GM18517 (cell line): ENCODE data around the gene SLC41A1.
"Not testable (repeated sequence)": the region's sequence is repeated elsewhere in the genome, so short reads cannot be mapped to it uniquely, and the experiment has no call there.

Experiments
- ATAC-seq: cut with Tn5 transposase; IDR thresholded peaks from one replicate; pipeline ENCODE4 v1.9.1; 2021; ENCODE audit warnings: mild to moderate bottlenecking, moderate library complexity; ENCODE audit not compliant: unreplicated experiment

Gene SLC41A1

DNA sequence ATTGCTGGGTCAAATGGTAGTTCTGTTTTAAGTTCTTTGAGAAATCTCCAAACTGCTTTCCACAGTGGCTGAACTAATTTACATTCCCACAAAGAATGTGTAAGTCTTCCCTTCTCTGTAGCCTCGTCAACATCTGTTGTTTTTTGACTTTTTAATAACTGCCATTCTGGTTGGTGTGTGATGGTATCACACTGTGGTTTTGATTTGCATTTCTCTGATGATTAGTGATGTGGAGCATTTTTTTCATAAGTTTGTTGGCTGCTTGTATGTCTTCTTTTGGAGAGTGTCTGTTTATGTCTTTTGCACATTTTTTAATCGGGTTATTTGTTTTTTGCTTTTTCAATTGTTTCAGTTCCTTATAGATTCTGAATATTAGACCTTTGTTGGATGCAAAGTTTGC lies 10.3 kb upstream of the SLC41A1 start:
- not testable (repeated sequence) for ATAC-seq

DNA sequence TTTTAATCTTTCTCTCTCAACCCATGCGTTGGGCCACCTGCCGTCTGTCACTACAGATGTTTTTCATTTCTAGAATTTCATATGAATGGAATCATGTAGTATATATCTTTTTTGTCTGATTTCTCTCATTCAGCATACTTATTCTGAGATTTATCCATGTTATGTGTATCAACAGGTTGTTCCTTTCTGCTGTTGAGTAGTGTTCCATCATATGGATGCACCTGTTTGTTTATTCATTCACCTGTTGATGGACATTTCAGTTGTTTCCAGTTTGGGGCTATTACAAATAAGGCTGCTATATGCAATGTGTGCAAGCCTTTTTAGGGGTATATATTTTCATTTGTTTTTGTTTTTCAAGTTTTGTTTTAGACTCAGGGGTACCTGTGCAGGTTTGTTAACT lies 9.4 kb upstream of the SLC41A1 start:
- ATAC-seq, result no peak

- no peak for ATAC-seq
Measured at GRCh38 chr1:205817988-205818387, 5.0 kb upstream of the SLC41A1 start.

GRCh38 chr1:205817364-205817763 lies 4.4 kb upstream of the SLC41A1 start:
- ATAC-seq, result no peak

DNA sequence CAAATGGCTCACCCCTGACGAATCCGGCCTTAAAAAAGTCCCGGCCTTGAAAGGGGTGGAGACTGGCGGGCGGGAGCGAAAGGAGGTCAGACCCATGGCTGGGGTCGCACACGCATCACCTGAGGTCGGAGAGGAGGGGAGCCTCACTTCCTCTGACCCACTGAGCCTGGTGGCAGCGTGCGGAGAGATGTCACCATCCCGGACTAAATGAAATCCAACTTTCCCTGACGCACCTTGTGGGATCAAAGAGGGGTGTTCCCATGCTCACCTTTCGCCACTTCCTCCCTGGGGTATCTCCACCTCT lies 709 bp upstream of the SLC41A1 start:
- ATAC-seq, result no peak

DNA sequence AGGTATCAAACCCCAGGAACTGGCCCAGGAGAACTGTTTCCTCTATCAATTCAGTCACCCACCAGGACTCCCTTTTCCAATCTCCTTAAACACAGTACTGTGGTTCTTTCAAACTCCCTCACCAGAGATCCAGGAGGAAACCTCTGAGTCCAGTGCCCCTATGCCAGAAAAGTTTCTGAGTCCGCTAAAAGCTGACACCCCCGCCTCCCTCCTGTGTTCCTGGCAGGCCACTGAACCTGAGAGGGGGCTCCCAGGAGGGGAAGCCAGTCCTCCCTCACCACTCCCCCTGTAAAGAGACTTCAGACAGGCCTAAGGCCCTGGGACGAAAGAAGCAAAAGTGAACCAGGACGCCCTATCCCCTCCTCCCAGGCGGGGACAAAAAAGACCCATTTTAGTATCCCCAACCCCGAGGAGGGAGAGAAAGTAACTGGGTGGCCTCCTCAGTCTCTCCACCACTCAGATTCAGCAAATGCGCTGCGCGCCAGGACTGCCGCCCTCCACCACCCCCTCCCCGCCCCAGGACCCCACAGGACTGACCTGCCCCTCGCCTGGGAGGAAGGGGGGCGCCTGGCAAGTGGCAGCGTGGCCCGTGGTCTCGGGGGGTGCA lies 624 bp downstream of the SLC41A1 start:
- ATAC-seq, result no peak

GRCh38 chr1:205811660-205812059 lies 1.3 kb downstream of the SLC41A1 start:
- no peak for ATAC-seq

DNA sequence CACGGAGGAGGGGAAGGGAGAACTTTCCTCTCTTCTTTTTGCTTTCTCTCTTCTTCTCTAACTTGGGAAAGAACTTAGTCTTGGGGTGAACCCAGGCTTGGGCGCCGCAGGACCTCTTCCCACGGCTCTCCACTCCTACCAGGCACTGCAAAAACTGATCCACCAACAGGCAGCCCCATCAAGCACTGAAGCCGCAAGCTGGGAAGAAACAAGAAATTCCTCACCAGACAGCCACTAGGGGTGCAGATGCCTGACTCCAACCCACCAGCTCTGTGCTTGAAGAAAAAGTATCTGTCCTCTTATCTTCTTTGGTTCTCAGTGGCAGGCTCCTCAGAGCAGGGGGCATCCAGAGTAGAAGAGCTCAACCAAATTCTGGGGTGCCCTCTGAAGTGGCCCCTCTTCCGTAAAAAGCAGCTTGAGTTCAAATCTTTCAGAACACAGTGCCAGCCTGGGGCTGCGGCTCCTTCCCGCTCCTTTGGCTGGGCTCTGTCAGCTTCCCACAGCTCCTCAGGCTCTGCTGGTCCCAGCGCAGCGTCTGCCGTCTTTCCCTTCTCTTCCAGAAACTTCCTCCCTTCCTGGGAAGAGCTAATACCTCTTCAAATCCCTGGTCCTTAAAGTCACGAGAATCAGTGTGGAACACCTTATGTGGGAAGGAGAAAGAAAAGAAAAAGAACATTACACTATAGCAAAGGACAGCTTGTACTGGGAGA lies 2.4 kb downstream of the SLC41A1 start:
- ATAC-seq, result no peak

GRCh38 chr1:205809942-205810345 lies 3.1 kb downstream of the SLC41A1 start:
- ATAC-seq, result no peak

- no peak for ATAC-seq
Measured at GRCh38 chr1:205809469-205809868, 3.5 kb downstream of the SLC41A1 start.

- ATAC-seq, result no peak
Measured at GRCh38 chr1:205805082-205805711, 7.8 kb downstream of the SLC41A1 start.

DNA sequence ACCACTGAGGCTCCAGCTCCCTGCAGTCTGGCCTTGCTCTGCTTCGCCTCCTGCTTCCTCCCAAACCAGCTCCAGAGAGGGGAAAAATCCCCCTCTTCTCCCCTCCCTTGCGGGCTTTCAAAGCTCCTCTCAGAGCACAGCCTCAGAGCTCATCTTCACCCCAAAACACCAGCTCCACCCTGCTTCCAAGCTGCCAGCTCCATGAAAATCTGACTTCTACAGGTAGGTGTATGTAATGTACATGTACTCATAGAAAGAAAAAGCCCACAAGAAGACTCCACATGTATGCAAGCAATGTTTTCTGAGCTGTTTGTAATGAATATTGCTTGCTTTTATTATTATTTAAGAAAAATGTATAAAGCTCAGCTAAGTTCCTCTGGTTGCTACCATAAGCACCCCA lies 8.4 kb downstream of the SLC41A1 start:
- ATAC-seq, result no peak

DNA sequence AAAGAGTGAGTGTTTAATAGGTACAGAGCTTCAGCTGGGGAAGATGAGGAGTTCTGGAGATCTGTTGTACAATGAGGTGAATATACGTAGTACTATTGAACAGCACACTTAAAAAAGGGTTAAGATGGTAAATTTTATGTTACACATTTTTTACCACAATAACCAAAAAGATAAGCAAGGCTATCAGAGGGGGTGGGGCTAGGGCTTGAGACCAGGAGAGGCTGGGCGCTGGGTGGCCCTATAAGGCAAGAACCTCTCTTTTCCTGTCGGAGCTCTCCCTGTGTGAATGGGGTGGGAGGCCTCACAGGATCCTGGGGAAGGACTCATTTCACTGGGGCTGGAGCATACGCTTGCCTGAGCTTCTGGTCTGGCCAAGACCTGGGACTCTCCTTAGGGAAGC lies 9.0 kb downstream of the SLC41A1 start:
- ATAC-seq, result no peak

GRCh38 chr1:205802060-205802459 lies 10.9 kb downstream of the SLC41A1 start:
- no peak for ATAC-seq

- ATAC-seq, result no peak
Measured at GRCh38 chr1:205800981-205801703, 11.9 kb downstream of the SLC41A1 start.

DNA sequence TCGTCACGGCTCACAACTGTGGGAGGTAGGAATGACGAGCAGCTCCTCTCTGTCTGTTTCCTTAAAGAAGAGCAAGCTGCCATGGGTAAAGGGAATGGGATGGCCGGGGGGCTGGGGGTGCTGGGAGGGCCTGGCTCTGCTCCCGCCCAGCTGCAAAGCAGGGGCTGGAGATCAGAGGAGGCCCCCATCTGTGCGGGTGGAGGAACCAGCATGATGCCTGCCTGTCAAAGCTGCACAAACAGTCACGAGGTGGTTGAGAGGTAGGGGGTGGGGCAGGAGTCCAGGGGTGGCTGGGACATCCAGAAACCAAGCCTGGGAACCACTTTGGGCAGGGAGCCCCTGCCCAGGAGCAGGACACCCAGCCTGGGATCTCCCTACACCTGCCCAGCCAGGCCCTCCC lies 12.6 kb downstream of the SLC41A1 start:
- ATAC-seq, result no peak

DNA sequence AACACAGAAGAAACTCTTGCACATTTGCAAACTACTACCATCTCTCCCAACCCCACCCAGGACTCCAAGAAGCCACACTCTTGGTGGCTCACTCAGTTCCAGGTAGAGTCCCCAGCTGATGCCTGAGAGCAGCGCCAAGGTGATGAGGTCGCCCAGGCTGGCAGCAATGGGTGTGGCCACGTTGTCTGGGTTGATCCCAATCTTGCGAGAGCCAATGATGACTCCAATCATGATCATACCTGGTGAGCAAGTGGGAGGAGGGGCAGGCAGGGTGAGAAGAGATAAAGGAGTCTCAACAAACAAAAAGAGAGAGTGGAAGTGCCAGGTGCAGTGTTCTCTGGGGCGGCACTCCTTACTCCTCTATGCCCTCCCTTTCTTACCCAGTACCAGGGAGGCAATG lies 14.4 kb downstream of the SLC41A1 start:
- no peak for ATAC-seq

GRCh38 chr1:205797168-205797567 lies 15.8 kb downstream of the SLC41A1 start:
- no peak for ATAC-seq

- no peak for ATAC-seq
Measured at GRCh38 chr1:205794011-205794730, 18.8 kb downstream of the SLC41A1 start.

DNA sequence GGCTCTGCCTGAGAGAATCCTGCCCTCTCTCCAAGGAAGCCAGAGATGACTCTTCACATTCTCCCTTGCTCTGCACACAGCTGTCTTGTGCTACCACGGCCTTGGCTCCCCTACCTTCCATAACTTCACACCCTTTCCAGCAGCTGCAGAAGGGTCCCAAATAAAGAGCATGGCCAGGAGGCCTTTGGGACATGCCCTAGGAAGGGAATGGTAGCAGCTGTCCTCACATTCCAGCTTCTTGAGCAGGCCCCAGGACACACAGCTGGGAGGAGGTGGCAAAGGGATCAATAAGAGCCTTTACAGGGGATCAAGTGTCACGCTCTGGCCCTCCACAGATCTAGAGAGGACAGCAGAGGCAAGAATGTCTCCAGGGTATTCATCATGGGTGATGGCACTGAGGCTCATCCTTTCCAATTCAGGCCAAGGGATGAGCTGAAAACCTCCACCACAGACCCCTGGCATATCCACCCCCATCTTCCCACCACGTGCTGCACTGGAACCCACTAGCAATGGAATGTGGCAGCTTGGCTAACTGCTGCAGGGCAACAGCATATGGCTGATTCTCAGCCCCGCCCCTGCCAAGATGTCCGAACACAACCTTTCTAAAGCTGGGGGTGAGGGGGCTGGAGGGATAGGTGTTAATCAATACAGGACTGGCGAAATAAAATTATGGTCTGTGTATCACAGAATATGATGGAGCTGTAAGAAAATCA lies 19.9 kb downstream of the SLC41A1 start:
- ATAC-seq, result no peak

DNA sequence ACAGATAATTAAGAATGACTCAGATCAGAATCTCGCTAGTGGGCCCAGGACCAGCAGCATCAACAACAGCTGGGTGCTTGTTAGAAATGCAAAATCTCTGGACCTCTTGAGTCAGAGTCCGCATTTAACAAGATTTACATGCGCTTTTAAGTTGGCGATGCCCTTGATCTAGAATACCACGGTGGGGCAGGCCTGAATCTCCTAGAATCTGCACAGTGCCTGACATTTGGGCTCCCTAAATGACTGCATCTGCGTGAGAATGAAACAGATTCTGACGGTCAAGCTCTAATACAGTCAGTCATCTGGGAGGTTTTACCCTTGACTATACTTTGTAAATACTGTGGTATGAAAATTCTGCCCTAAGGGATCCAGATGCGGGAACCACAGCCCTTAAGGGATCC lies 20.5 kb downstream of the SLC41A1 start:
- no peak for ATAC-seq
